ENCODE data around the gene WDR74. TPM values are rescaled to one million over a fixed set of nuclear protein-coding genes. Genes with fewer than 3 reads are reported as not detected.

The WDR74 gene
- total RNA-seq, 4 donors from 2014 or later, result 18.3 to 53.1 (median 48.1) TPM

DNA sequence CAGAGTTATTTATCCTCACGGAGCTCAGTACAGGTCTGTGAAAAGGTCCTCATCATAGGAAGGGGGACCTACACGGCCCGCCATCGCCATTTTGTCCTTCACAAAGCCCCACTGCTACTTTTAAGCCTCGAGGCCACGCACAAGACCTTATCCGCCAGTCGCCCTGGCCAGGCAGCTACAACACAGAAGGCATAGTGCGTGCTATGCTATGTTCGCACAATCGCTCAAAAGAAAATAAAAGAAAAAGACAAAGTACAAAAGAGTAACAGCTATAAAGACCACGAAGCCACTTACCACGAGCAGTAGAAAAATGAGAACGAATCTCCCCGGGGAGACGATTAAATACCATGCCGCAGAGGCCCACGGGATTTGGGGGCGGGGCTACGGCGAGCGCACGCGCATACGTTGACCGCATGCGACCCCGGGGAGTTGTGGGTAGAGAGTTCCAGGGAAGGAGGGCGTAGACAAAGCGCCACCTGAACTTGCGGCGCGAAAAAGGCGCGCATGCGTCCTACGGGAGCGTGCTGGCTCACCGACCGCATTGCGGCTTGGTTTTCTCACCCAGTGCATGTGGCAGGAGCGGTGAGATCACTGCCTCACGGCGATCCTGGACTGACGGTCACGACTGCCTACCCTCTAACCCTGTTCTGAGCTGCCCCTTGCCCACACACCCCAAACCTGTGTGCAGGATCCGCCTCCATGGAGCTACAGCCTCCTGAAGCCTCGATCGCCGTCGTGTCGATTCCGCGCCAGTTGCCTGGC, 16.4 kb upstream of the WDR74 start:
- under 1% methylated on average over 44 of the region's 54 CpGs for WGBS
- Histone ChIP-seq H3K36me3 (peaks cover 26 to 36% (median 30%) of the 10 kb centered on the region in 4 donors), H3K27ac (replicated peaks in 1 of 4) (peak overlapping the region; percentile 79 to 85 (median 83)), H3K27me3 (no peaks in the 10 kb centered on the region), H3K4me1 (peaks cover 25 to 49% (median 39%) of the 10 kb centered on the region in 4 donors), H3K4me3 (peak overlapping the region; percentile 56 to 78 (median 72)), H3K9me3 (no peaks in the 10 kb centered on the region)
- peak; percentile 99 for DNase-seq (ENCODE audit: extremely low spot score)
- intact Hi-C loops (cut with DNase I), result loop anchor here (2.0 to 10.0 kb wide), 2 partner anchors 25 to 261 kb away; partner anchors contain the start of genes SLC3A2 and TUT1
- no peak for TF ChIP-seq EP300 (IDR thresholded peaks at IDR 0.05)
- TF ChIP-seq, protein P1, sequence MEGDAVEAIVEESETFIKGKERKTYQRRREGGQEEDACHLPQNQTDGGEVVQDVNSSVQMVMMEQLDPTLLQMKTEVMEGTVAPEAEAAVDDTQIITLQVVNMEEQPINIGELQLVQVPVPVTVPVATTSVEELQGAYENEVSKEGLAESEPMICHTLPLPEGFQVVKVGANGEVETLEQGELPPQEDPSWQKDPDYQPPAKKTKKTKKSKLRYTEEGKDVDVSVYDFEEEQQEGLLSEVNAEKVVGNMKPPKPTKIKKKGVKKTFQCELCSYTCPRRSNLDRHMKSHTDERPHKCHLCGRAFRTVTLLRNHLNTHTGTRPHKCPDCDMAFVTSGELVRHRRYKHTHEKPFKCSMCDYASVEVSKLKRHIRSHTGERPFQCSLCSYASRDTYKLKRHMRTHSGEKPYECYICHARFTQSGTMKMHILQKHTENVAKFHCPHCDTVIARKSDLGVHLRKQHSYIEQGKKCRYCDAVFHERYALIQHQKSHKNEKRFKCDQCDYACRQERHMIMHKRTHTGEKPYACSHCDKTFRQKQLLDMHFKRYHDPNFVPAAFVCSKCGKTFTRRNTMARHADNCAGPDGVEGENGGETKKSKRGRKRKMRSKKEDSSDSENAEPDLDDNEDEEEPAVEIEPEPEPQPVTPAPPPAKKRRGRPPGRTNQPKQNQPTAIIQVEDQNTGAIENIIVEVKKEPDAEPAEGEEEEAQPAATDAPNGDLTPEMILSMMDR (IDR thresholded peaks at IDR 0.05), result peak in 1 of 3 experiments; percentile 33
- TF ChIP-seq POLR2AphosphoS5 (IDR thresholded peaks at IDR 0.05), result peak; percentile 99
- peak; percentile 90 for TF ChIP-seq POLR2A (IDR thresholded peaks at IDR 0.05; ENCODE audit: low read depth)

DNA sequence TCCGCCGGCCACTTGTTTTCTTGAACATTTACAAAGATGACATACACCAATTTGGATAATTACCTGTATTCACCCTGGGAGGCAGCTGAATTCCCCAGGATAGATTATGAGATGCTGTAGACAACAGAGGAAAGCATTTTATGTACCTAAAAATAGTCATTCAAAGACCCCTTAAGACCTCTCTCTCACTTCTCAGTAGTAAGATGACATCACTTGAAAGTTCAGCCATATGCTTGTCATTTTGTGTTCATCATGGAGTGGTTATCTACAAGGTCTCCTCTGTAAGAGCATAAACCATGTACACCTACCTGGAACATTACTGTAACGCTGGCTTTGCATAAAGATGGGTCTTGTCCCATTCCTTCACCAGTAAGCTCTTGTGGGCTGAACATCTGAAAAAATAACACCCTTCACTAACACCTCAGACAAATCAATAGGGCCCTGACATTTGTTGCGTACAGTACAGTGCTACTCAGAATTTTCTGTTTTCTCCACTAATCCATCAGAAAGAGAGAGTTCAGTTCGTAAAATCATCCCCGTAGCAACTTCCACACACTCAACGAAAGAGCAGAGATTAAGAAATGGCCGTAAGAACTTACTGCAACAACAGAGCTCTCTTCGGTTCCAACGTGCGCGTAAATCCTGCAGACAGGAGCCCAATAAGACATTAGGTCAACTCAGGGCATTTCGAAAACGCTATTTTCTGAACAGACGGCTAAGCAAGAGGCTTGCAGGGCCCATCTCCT, 15.6 kb upstream of the WDR74 start:
- Histone ChIP-seq H3K9me3 (no peaks in the 10 kb centered on the region), H3K27me3 (no peaks in the 10 kb centered on the region), H3K4me1 (peaks cover 25 to 49% (median 39%) of the 10 kb centered on the region in 4 donors), H3K36me3 (peaks cover 26 to 36% (median 30%) of the 10 kb centered on the region in 4 donors), H3K27ac (replicated peaks in 1 of 4) (peak overlapping the region; percentile 79 to 85 (median 83)), H3K4me3 (peak overlapping the region; percentile 56 to 78 (median 72))
- TF ChIP-seq POLR2A (IDR thresholded peaks at IDR 0.05; ENCODE audit: low read depth) (no peak), EP300 (IDR thresholded peaks at IDR 0.05) (no peak), POLR2AphosphoS5 (IDR thresholded peaks at IDR 0.05) (no peak)
- TF ChIP-seq, protein P1 (IDR thresholded peaks at IDR 0.05), result no peak
- DNase-seq (ENCODE audit: extremely low spot score), result no peak
- WGBS, result 3% methylated on average over 15 of the region's 15 CpGs
- intact Hi-C loops (cut with DNase I), result loop anchor here (2.0 to 10.0 kb wide), 2 partner anchors 26 to 260 kb away; partner anchors contain the start of genes SLC3A2 and TUT1

DNA sequence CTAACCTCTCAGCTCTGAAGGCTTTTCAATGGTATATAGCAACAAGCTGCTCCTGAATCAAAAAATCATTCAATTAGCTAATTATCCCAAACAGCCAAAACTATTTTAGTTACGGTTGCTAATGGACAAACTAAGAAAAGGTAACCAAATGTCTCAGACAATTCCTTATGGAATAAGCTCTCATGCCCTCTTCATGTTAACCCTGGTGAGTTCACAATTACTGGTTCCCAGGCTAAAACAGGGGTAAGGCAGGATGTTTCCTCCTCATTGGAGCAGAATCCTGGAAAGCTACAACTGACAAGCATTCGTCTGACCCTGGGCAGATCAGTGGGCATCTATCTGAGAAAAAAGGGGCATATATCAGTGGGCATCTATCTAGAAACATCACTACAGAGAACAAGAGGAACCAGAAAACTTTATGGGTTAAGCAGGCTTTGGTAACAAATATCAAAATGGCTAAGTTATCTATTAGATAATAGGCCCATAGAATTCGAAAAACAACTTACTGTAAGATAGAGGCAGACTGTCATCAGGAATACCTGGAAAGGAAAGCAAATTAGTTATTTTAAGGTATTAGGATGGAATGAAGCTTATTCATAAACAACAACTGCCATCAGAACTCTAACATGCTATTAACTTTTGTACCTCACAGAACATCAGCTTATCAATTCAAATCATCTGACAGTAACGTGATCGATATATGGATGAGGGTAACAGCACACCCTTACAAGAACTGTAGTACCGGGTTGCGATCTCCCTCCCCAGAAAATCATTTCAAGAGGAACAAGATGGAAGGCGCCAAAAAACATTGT, 14.8 kb upstream of the WDR74 start:
- H3K4me3 ChIP-seq, result peak overlapping the region; percentile 56 to 78 (median 72)
- TF ChIP-seq, protein P1 (IDR thresholded peaks at IDR 0.05), result no peak
- TF ChIP-seq EP300 (IDR thresholded peaks at IDR 0.05) (no peak), POLR2A (IDR thresholded peaks at IDR 0.05; ENCODE audit: low read depth) (no peak), POLR2AphosphoS5 (IDR thresholded peaks at IDR 0.05) (no peak)
- peaks cover 25 to 49% (median 39%) of the 10 kb centered on the region in 4 donors for H3K4me1 ChIP-seq
- peak overlapping the region; percentile 79 to 85 (median 83) for H3K27ac ChIP-seq (replicated peaks in 1 of 4)
- no peak for DNase-seq (ENCODE audit: extremely low spot score)
- H3K27me3 ChIP-seq, result no peaks in the 10 kb centered on the region
- WGBS, result 16% methylated on average over 8 of the region's 8 CpGs
- peaks cover 26 to 36% (median 30%) of the 10 kb centered on the region in 4 donors for H3K36me3 ChIP-seq
- no peaks in the 10 kb centered on the region for H3K9me3 ChIP-seq
- intact Hi-C loops (cut with DNase I), result loop anchor here (2.0 to 10.0 kb wide), 2 partner anchors 27 to 259 kb away; partner anchors contain the start of genes SLC3A2 and TUT1

DNA sequence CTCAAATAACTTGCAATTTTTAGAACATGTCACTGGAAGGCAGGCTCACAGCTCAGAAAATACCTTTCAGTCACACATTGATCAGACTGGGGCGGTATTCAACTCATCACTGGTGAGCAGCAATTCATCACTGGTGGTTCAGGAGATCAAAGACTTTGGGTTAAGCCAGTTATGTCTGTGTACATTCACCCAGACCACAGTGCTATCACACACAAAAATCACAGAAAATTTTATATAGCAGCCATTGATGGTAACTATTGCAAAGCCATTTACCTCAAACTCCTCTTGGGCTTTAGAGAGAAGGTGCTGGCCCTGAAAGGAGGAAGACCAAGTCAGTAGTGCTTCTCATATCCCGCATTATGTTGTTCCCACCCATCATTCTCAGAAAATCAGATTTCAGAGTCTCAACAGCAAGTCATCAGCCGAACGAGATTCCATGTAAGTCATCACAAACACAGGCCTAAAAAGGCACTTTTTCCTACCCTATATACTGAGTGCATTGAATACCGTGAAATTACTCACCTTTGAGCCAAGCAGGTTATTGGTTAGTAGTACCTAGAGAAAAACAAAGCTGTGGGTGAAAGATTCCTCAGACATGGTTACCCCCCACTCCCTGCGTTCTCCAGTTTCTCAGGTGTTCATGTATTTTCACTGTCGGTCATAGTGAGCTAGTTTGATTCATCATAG, 14.0 kb upstream of the WDR74 start:
- peak overlapping the region in 3 of 4 donors; percentile 56 to 78 (median 69) for H3K4me3 ChIP-seq
- H3K4me1 ChIP-seq, result peaks cover 25 to 49% (median 39%) of the 10 kb centered on the region in 4 donors
- peaks cover 26 to 36% (median 30%) of the 10 kb centered on the region in 4 donors for H3K36me3 ChIP-seq
- H3K27me3 ChIP-seq, result no peaks in the 10 kb centered on the region
- no peak for DNase-seq (ENCODE audit: extremely low spot score)
- TF ChIP-seq, protein P1 (IDR thresholded peaks at IDR 0.05), result no peak
- no peak for TF ChIP-seq POLR2A (IDR thresholded peaks at IDR 0.05; ENCODE audit: low read depth)
- TF ChIP-seq POLR2AphosphoS5 (IDR thresholded peaks at IDR 0.05), result no peak
- TF ChIP-seq EP300 (IDR thresholded peaks at IDR 0.05), result no peak
- H3K9me3 ChIP-seq, result no peaks in the 10 kb centered on the region
- intact Hi-C loops (cut with DNase I), result loop anchor here (10.0 kb wide), 1 partner anchor 259 kb away; the partner anchor contains the start of gene TUT1
- peak overlapping the region in 2 of 4 donors; percentile 79 to 85 for H3K27ac ChIP-seq (replicated peaks in 1 of 4)
- WGBS, result 73% methylated on average over 6 of the region's 7 CpGs
